SK-N-SH (cell line): ENCODE data around the gene TNFRSF1B. TPM values are rescaled to one million over a fixed set of nuclear protein-coding genes. Genes with fewer than 3 reads are reported as not detected.
A peak's percentile ranks its signal among the peaks of the same experiment; 100 is the strongest.

Experiments used
- CTCF ChIA-PET: fragments of 300-600, 350-600 bp; formaldehyde crosslinking; extraction: SDS; loops from one replicate; lab custom pipeline; 2021; lab: Yijun Ruan, JAX
- POLR2A ChIA-PET: fragments of 350-600 bp; sonication (Branson Sonifier 250); formaldehyde crosslinking; extraction: SDS; loops from one replicate; lab custom pipeline; 2020; ENCODE audit warnings: antibody characterized with exemption, inconsistent platforms; lab: Yijun Ruan, JAX
- DNase-seq: peaks from one replicate; pipeline ENCODE4 v3.0.0; 2012
- H2AFZ ChIP-seq: fragments of 200-600 bp; sonication (generic); 2 replicates; pipeline ENCODE4 v1.8.1; 2016; ENCODE audit warnings: antibody characterized with exemption, mild to moderate bottlenecking, low read depth
- H3F3A ChIP-seq: fragments of 200-600 bp; sonication (generic); replicated peaks from 2 replicates; pipeline ENCODE3; 2016; ENCODE audit warnings: antibody characterized with exemption, mild to moderate bottlenecking; ENCODE audit not compliant: insufficient read depth
- H3K27ac ChIP-seq, 2 experiments: fragments of 200-500 bp in 1 of 2; fragments of 200-600 bp in 1 of 2; sonication (Bioruptor generic) in 1 of 2; sonication (generic), shearing (Covaris generic) in 1 of 2; 2 replicates each; pipeline versions ENCODE4 v1.5.1 to v1.6.1; 2014 to 2016; ENCODE audit warnings: low read depth in 2 of 2, inconsistent platforms in 1 of 2, low read length in 1 of 2, mild to moderate bottlenecking in 1 of 2, mixed read lengths in 1 of 2
- H3K27me3 ChIP-seq: fragments of 200-600 bp; sonication (generic), shearing (Covaris generic); 2 replicates; pipeline ENCODE4 v1.6.1; 2016; ENCODE audit warnings: mixed run types; ENCODE audit not compliant: insufficient read depth
- H3K36me3 ChIP-seq, 2 experiments: fragments of 200-500 bp in 1 of 2; fragments of 200-600 bp in 1 of 2; sonication (Bioruptor generic) in 1 of 2; sonication (generic) in 1 of 2; replicated peaks in 1 of 2; 2 replicates each; pipeline versions ENCODE3 to v1.5.1; 2014 to 2016; ENCODE audit warnings: low read length in 1 of 2, mild to moderate bottlenecking in 1 of 2; ENCODE audit not compliant: insufficient read depth in 2 of 2, control insufficient read depth in 1 of 2
- H3K4me1 ChIP-seq, 2 experiments: fragments of 200-500 bp in 1 of 2; fragments of 200-600 bp in 1 of 2; sonication (Bioruptor generic) in 1 of 2; sonication (generic), shearing (Covaris generic) in 1 of 2; 2 replicates each; pipeline versions ENCODE4 v1.5.1 to v1.6.1; 2014 to 2016; ENCODE audit warnings: low read depth in 1 of 2, low read length in 1 of 2, mixed run types in 1 of 2; ENCODE audit not compliant: insufficient read depth in 2 of 2, control insufficient read depth in 1 of 2
- H3K4me2 ChIP-seq: fragments of 200-600 bp; sonication (generic), shearing (Covaris generic); 2 replicates; pipeline ENCODE4 v1.6.1; 2017; ENCODE audit warnings: mixed run types
- H3K4me3 ChIP-seq, 2 experiments: fragments of 200-500 bp in 1 of 2; fragments of 200-600 bp in 1 of 2; sonication (Bioruptor generic) in 1 of 2; sonication (generic), shearing (Covaris generic) in 1 of 2; 2 replicates each; pipeline versions ENCODE4 v1.5.1 to v1.8.1; 2014 to 2016; ENCODE audit warnings: low read depth in 2 of 2, inconsistent platforms in 1 of 2, low read length in 1 of 2, mild to moderate bottlenecking in 1 of 2, mixed read lengths in 1 of 2, moderate library complexity in 1 of 2
- H3K79me2 ChIP-seq: fragments of 200-600 bp; sonication (generic); 2 replicates; pipeline ENCODE4 v1.8.1; 2017; ENCODE audit warnings: mild to moderate bottlenecking; ENCODE audit not compliant: insufficient read depth
- H3K9ac ChIP-seq: fragments of 200-600 bp; sonication (generic); 2 replicates; pipeline ENCODE4 v1.6.1; 2017; ENCODE audit warnings: mixed run types
- H3K9me2 ChIP-seq: fragments of 200-600 bp; sonication (generic); 2 replicates; pipeline ENCODE4 v1.6.1; 2017; ENCODE audit warnings: mixed run types
- H3K9me3 ChIP-seq: fragments of 200-600 bp; sonication (generic); 2 replicates; pipeline ENCODE4 v1.6.1; 2017; ENCODE audit warnings: mixed run types, mild to moderate bottlenecking, moderate library complexity
- H4K20me1 ChIP-seq: fragments of 200-600 bp; sonication (generic); 2 replicates; pipeline ENCODE4 v1.6.1; 2017; ENCODE audit warnings: mild to moderate bottlenecking, mixed run types; ENCODE audit not compliant: insufficient read depth
- CHD2 ChIP-seq: fragments of 150-350 bp; IDR thresholded peaks from 2 replicates; pipeline ENCODE4 v1.6.1; 2018; ENCODE audit warnings: low read length; ENCODE audit not compliant: partially characterized antibody
- EP300 ChIP-seq, 2 experiments: IDR thresholded peaks; 2 replicates each; pipeline versions ENCODE4 v1.4.0 to v1.6.1; 2012; ENCODE audit warnings: borderline replicate concordance in 1 of 2, low read depth in 1 of 2, low read length in 1 of 2
- EZH2phosphoT487 ChIP-seq: fragments of 200-600 bp; sonication (generic); IDR thresholded peaks from 2 replicates; pipeline ENCODE4 v1.6.1; 2017; ENCODE audit warnings: low read depth, mixed run types, mild to moderate bottlenecking, antibody characterized with exemption, moderate library complexity, borderline replicate concordance
- FOXJ3 ChIP-seq: sonication (generic); formaldehyde crosslinking; IDR thresholded peaks from 2 replicates; pipeline ENCODE4 v1.5.1; 2020; ENCODE audit warnings: mild to moderate bottlenecking, missing genetic modification reagents
- MXI1 ChIP-seq: IDR thresholded peaks from 2 replicates; pipeline ENCODE4 v1.6.1; 2012; ENCODE audit warnings: mild to moderate bottlenecking, low read depth, low read length, improper control_type of control experiment
- PBX3 ChIP-seq: IDR thresholded peaks from 2 replicates; pipeline ENCODE4; 2012
- RCOR1 ChIP-seq: fragments of 150-350 bp; IDR thresholded peaks from 2 replicates; pipeline ENCODE4 v1.6.1; 2017; ENCODE audit warnings: antibody characterized with exemption, low read length
- REST ChIP-seq: IDR thresholded peaks from 2 replicates; pipeline ENCODE4 v1.6.1; 2012; ENCODE audit warnings: mild to moderate bottlenecking, low read depth, low read length, moderate library complexity
- TCF12 ChIP-seq: IDR thresholded peaks from 2 replicates; pipeline ENCODE4 v1.4.0; 2012
- TEAD4 ChIP-seq: IDR thresholded peaks from 2 replicates; pipeline ENCODE4 v1.4.0; 2012; ENCODE audit warnings: mild to moderate bottlenecking, borderline replicate concordance; ENCODE audit not compliant: insufficient read depth
- USF2 ChIP-seq: fragments of 150-350 bp; IDR thresholded peaks from 2 replicates; pipeline ENCODE4 v1.6.1; 2017; ENCODE audit warnings: antibody characterized with exemption, low read length, low read depth, borderline replicate concordance
- WGBS: methylation state at CpG from one replicate; pipeline ENCODE4 v1.1.6; 2017; ENCODE audit warnings: low lambda C conversion rate; 5-methylcytosine and 5-hydroxymethylcytosine counted together
- polyA plus RNA-seq, 3 experiments: library from polyadenylated mRNA; depleted of rRNA; stranded (reverse); fragments of >200 nt; gene quantifications; 2 replicates each; pipeline ENCODE4 v1.2.3, GENCODE V29; 2012

Gene TNFRSF1B
- polyA plus RNA-seq, 1 of the 3 experiments (the other 2 are of a cell fraction) = 0.36 TPM

- Histone ChIP-seq H3K27ac (no peak overlapping the region), H2AFZ (no peak overlapping the region), H3K4me1 (peaks cover 0 to 6% of the 10 kb centered on the region in 2 experiments; a peak in 1 of 4 replicates), H3K9me2 (no peaks in the 10 kb centered on the region), H4K20me1 (no peaks in the 10 kb centered on the region), H3K4me2 (no peak overlapping the region), H3K9me3 (no peaks in the 10 kb centered on the region), H3K9ac (no peak overlapping the region), H3K79me2 (no peaks in the 10 kb centered on the region), H3K36me3 (no peaks in the 10 kb centered on the region), H3K27me3 (no peaks in the 10 kb centered on the region), H3K4me3 (no peak overlapping the region), H3F3A (no peaks in the 10 kb centered on the region)
- no peak for DNase-seq
- WGBS = 65% methylated on average over 13 of the region's 13 CpGs
- POLR2A ChIA-PET = no interaction called here
- TF ChIP-seq MXI1 = no peak
- TF ChIP-seq TEAD4 = no peak
- CTCF ChIA-PET = interaction anchor here (0.8 to 1.3 kb wide), 3 partner anchors 9 to 28 kb away, joined by 3 to 10 read pairs (median 3); no protein-coding TSS in a partner anchor
Measured at GRCh38 chr1:12153181-12153785, 13.5 kb upstream of the TNFRSF1B start.

GRCh38 chr1:12155328-12155727, 11.5 kb upstream of the TNFRSF1B start:
- Histone ChIP-seq H3K9ac (no peak overlapping the region), H2AFZ (no peak overlapping the region), H3K27ac (peak overlapping the region in 1 of 2 experiments; percentile 78; a peak in 2 of 4 replicates), H3F3A (no peaks in the 10 kb centered on the region), H3K9me3 (no peaks in the 10 kb centered on the region), H3K27me3 (no peaks in the 10 kb centered on the region), H3K4me1 (peaks cover 0 to 6% of the 10 kb centered on the region in 2 experiments; a peak in 1 of 4 replicates), H3K4me3 (no peak overlapping the region), H3K4me2 (no peak overlapping the region), H3K79me2 (no peaks in the 10 kb centered on the region), H4K20me1 (no peaks in the 10 kb centered on the region), H3K9me2 (no peaks in the 10 kb centered on the region), H3K36me3 (no peaks in the 10 kb centered on the region)
- CTCF ChIA-PET = interaction anchor here (1.1 to 2.7 kb wide), 4 partner anchors 16 to 56 kb away, joined by 5 to 19 read pairs (median 5); no protein-coding TSS in a partner anchor
- TF ChIP-seq RCOR1 (peak; percentile 49; the same call in 1 of the 2 replicates), MXI1 (peak; percentile 31; the same call in 1 of the 2 replicates), EZH2phosphoT487 (no peak), FOXJ3 (CRISPR knock-in tag) (0 out of 2 replicates have a peak, but pooled peaks have one; percentile 18), CHD2 (peak; percentile 53), EP300 (IDR thresholded peaks at IDR 0.05; ENCODE audit: borderline replicate concordance in 1 of 2, low read depth in 1 of 2, low read length in 1 of 2) (peak in 1 of 2 experiments; percentile 53; a peak in 1 of 4 replicates), TEAD4 (no peak)
- POLR2A ChIA-PET = interaction anchor here (0.8 kb wide), 1 partner anchor 25 kb away, joined by 4 read pairs; no protein-coding TSS in a partner anchor
- DNase-seq = peak; percentile 71
- 78% methylated on average over 2 of the region's 2 CpGs for WGBS

- no peaks in the 10 kb centered on the region for H3K9me3 ChIP-seq
- H3K27me3 ChIP-seq = no peaks in the 10 kb centered on the region
- no peaks in the 10 kb centered on the region for H3K79me2 ChIP-seq
- DNase-seq = no peak
- H4K20me1 ChIP-seq = no peaks in the 10 kb centered on the region
- no peak overlapping the region for H3K27ac ChIP-seq
- H3K4me2 ChIP-seq = no peak overlapping the region
- ChIA-PET CTCF (interaction anchor here (0.6 to 1.1 kb wide), 4 partner anchors 12 to 1662 kb away, joined by 3 to 4 read pairs (median 3); no protein-coding TSS in a partner anchor), POLR2A (no interaction called here)
- H3F3A ChIP-seq = no peaks in the 10 kb centered on the region
- 80% methylated on average over 10 of the region's 10 CpGs for WGBS
- no peaks in the 10 kb centered on the region for H3K36me3 ChIP-seq
- no peaks in the 10 kb centered on the region for H3K9me2 ChIP-seq
- peaks cover 0 to 9% of the 10 kb centered on the region in 2 experiments; a peak in 1 of 4 replicates for H3K4me1 ChIP-seq
- H2AFZ ChIP-seq = no peak overlapping the region
- no peak overlapping the region for H3K9ac ChIP-seq
- H3K4me3 ChIP-seq = no peak overlapping the region
- TF ChIP-seq TCF12 (no peak), USF2 (no peak), PBX3 (no peak), REST (no peak)
Measured at GRCh38 chr1:12157366-12158231, 9.2 kb upstream of the TNFRSF1B start.
